Measurements from ENCODE around the gene STX3. TPM values are rescaled to one million over a fixed set of nuclear protein-coding genes. Genes with fewer than 3 reads are reported as not detected.

The STX3 gene
- total and polyA plus RNA-seq, 2 of the 8 experiments (the other 6 are each of a cell fraction or from before 2014, with no cell fraction given), result 50.5 to 56.1 TPM

- TF ChIP-seq SUZ12 (IDR thresholded peaks at IDR 0.05; ENCODE audit: low read length), result no peak
- no peak for TF ChIP-seq KDM4A (IDR thresholded peaks at IDR 0.05; ENCODE audit: low read depth, low read length, severe bottlenecking)
These were observed 1.3 kb downstream of the STX3 start (continued) for GRCh38 chr11:59756558-59756840.

Data from H1 (cell line).